Liver (tissue), 3 donors: Measurements from ENCODE around the gene HNRNPC.

ENCODE experiments used
- EGR1 ChIP-seq, 2 donors: IDR thresholded peaks; 2 replicates each; pipeline ENCODE4 v1.6.1; 2016 to 2018; ENCODE audit warnings: antibody characterized with exemption in 2 of 2, low read depth in 2 of 2
- FOXA1 ChIP-seq: IDR thresholded peaks from 2 replicates; pipeline ENCODE4 v1.6.1; 2016; ENCODE audit warnings: antibody characterized with exemption
- YY1 ChIP-seq: IDR thresholded peaks from 2 replicates; pipeline ENCODE4 v1.6.1; 2016; ENCODE audit warnings: antibody characterized with exemption, mild to moderate bottlenecking
- TF ChIP-seq, protein P1 (sequence below): fragments of 150-350 bp; IDR thresholded peaks from 2 replicates; pipeline ENCODE4 v1.5.1; 2017; ENCODE audit warnings: improper control_type of control experiment, low read depth, low read length; ENCODE audit not compliant: missing input control
- donor health status: healthy.
- donor health status: healthy.

DNA sequence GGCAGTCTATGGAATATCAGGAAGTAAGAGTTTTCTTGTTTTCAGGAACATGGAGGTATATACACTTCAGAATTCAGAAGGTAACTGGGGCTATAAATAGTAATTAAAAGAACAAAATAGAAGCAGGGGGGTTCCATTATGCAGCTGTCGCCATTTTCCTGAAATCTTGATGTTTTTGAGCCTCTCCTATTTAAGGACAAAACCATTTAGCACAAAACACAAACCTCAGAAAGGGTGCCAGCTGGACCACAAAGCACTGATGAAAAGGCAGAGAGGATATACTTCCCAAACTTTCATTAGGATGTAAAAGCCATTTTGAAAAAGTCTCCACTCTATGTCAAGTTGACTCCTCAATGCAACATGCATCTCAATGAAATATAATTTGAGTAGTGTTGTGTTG lies 59.2 kb downstream of the HNRNPC start:
- TF ChIP-seq, protein P1, sequence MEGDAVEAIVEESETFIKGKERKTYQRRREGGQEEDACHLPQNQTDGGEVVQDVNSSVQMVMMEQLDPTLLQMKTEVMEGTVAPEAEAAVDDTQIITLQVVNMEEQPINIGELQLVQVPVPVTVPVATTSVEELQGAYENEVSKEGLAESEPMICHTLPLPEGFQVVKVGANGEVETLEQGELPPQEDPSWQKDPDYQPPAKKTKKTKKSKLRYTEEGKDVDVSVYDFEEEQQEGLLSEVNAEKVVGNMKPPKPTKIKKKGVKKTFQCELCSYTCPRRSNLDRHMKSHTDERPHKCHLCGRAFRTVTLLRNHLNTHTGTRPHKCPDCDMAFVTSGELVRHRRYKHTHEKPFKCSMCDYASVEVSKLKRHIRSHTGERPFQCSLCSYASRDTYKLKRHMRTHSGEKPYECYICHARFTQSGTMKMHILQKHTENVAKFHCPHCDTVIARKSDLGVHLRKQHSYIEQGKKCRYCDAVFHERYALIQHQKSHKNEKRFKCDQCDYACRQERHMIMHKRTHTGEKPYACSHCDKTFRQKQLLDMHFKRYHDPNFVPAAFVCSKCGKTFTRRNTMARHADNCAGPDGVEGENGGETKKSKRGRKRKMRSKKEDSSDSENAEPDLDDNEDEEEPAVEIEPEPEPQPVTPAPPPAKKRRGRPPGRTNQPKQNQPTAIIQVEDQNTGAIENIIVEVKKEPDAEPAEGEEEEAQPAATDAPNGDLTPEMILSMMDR = no peak
- no peak for TF ChIP-seq YY1
- no peak for TF ChIP-seq FOXA1
- TF ChIP-seq EGR1 (IDR thresholded peaks at IDR 0.05; ENCODE audit: low read depth in 2 of 2) = no peak
